GM21619 (cell line): ENCODE results near the gene PRR13.
"Not testable (repeated sequence)": the region's sequence is repeated elsewhere in the genome, so short reads cannot be mapped to it uniquely, and the experiment has no call there.

Experiments
- ATAC-seq: cut with Tn5 transposase; IDR thresholded peaks from one replicate; pipeline ENCODE4 v1.9.1; 2021; ENCODE audit not compliant: unreplicated experiment

PRR13 gene

GRCh38 chr12:53441040-53441833 lies at the start of gene PRR13:
TSS of gene PRR13 (plus strand) at chr12:53441734. CDS start at chr12:53442715, 981 bp downstream.
- peak; percentile 99 for ATAC-seq

GRCh38 chr12:53399896-53400295 lies 41.6 kb upstream of the PRR13 start:
- no peak for ATAC-seq

GRCh38 chr12:53402351-53402750 lies 39.2 kb upstream of the PRR13 start:
- not testable (repeated sequence) for ATAC-seq

- ATAC-seq, result no peak
Observed at GRCh38 chr12:53402871-53403270, 38.7 kb upstream of the PRR13 start.

- ATAC-seq, result no peak
Observed at GRCh38 chr12:53410951-53411350, 30.6 kb upstream of the PRR13 start.

- no peak for ATAC-seq
Observed at GRCh38 chr12:53413485-53414204, 27.9 kb upstream of the PRR13 start.

GRCh38 chr12:53414756-53415417 lies 26.6 kb upstream of the PRR13 start:
- ATAC-seq, result no peak

- ATAC-seq, result not testable (repeated sequence)
Observed at GRCh38 chr12:53415752-53416389, 25.7 kb upstream of the PRR13 start.

- ATAC-seq, result not testable (repeated sequence)
Observed at GRCh38 chr12:53417291-53417816, 24.2 kb upstream of the PRR13 start.

GRCh38 chr12:53418221-53418620 lies 23.3 kb upstream of the PRR13 start:
- ATAC-seq, result no peak

GRCh38 chr12:53419756-53420155 lies 21.8 kb upstream of the PRR13 start:
- ATAC-seq, result no peak

GRCh38 chr12:53422247-53422646 lies 19.3 kb upstream of the PRR13 start:
- ATAC-seq, result not testable (repeated sequence)

GRCh38 chr12:53423597-53423996 lies 17.9 kb upstream of the PRR13 start, which contains the start of gene AMHR2:
TSS of gene AMHR2 (plus strand) at chr12:53423855. CDS start at chr12:53423935, 80 bp downstream.
- no peak for ATAC-seq

- no peak for ATAC-seq
Observed at GRCh38 chr12:53424626-53425514, 16.7 kb upstream of the PRR13 start.

- no peak for ATAC-seq
Observed at GRCh38 chr12:53425515-53426150, 15.9 kb upstream of the PRR13 start.

- no peak for ATAC-seq
Observed at GRCh38 chr12:53427905-53428594, 13.5 kb upstream of the PRR13 start.

- ATAC-seq, result no peak
Observed at GRCh38 chr12:53428741-53429140, 12.8 kb upstream of the PRR13 start.

GRCh38 chr12:53430116-53430515 lies 11.4 kb upstream of the PRR13 start:
- ATAC-seq, result no peak

GRCh38 chr12:53431187-53431586 lies 10.3 kb upstream of the PRR13 start:
- ATAC-seq, result no peak
